Measurements from ENCODE around the gene ZNF76.

GRCh38 chr6:35259194-35259947 is at the start of gene ZNF76:
- peak in 1 of 2 donors; percentile 56 for TF ChIP-seq CTCF (IDR thresholded peaks at IDR 0.05)
- peak in 1 of 2 donors; percentile 51 for TF ChIP-seq POLR2A (IDR thresholded peaks at IDR 0.05)
- peak; percentile 65 to 82 (median 79) for TF ChIP-seq POLR2AphosphoS5 (IDR thresholded peaks at IDR 0.05)
- no peak for TF ChIP-seq EP300 (IDR thresholded peaks at IDR 0.05)

Data from suprapubic skin (tissue), 4 donors.